ENCODE measurements around the gene TMEM108. TPM values are rescaled to one million over a fixed set of nuclear protein-coding genes. Genes with fewer than 3 reads are reported as not detected.

The TMEM108 gene
- total RNA-seq, 1 donor from 2014 or later: not detected

- no peaks in the 10 kb centered on the region for H3K27me3 Mint-ChIP-seq
- DNase-seq: no peak
- intact Hi-C loops (cut with micrococcal nuclease): no loop called here
- H3K4me1 Mint-ChIP-seq: peaks cover 3% of the 10 kb centered on the region
- H3K27ac Mint-ChIP-seq: no peak overlapping the region
- H3K9me3 Mint-ChIP-seq: no peaks in the 10 kb centered on the region
- H3K36me3 Mint-ChIP-seq (ENCODE audit: low read depth): no peaks in the 10 kb centered on the region
- no peak overlapping the region for H3K4me3 Mint-ChIP-seq
Observed at GRCh38 chr3:133278260-133279043, 240.3 kb downstream of the TMEM108 start.

GRCh38 chr3:133280586-133280985 lies 242.4 kb downstream of the TMEM108 start:
- Mint-ChIP-seq H3K27me3 (peaks cover 5% of the 10 kb centered on the region), H3K9me3 (no peaks in the 10 kb centered on the region)
- intact Hi-C loops (cut with micrococcal nuclease): no loop called here

GRCh38 chr3:133282236-133282635 lies 244.0 kb downstream of the TMEM108 start:
- intact Hi-C loops (cut with micrococcal nuclease): no loop called here
- Mint-ChIP-seq H3K4me1 (no peaks in the 10 kb centered on the region), H3K4me3 (no peak overlapping the region), H3K36me3 (ENCODE audit: low read depth) (no peaks in the 10 kb centered on the region), H3K9me3 (no peaks in the 10 kb centered on the region), H3K27ac (no peak overlapping the region), H3K27me3 (peaks cover 7% of the 10 kb centered on the region)
- DNase-seq: no peak

More at GRCh38 chr3:133280586-133280985, 242.4 kb downstream of the TMEM108 start:
- H3K4me3 Mint-ChIP-seq: no peak overlapping the region
- no peak for DNase-seq
- no peaks in the 10 kb centered on the region for H3K36me3 Mint-ChIP-seq (ENCODE audit: low read depth)
- H3K4me1 Mint-ChIP-seq: no peaks in the 10 kb centered on the region
- H3K27ac Mint-ChIP-seq: no peak overlapping the region

GRCh38 chr3:133283958-133284807 lies 246.0 kb downstream of the TMEM108 start:
- Mint-ChIP-seq H3K27ac (no peak overlapping the region), H3K9me3 (no peaks in the 10 kb centered on the region), H3K4me3 (no peak overlapping the region), H3K4me1 (no peaks in the 10 kb centered on the region), H3K36me3 (ENCODE audit: low read depth) (no peaks in the 10 kb centered on the region), H3K27me3 (peaks cover 9% of the 10 kb centered on the region)
- DNase-seq: no peak
- intact Hi-C loops (cut with micrococcal nuclease): no loop called here

GRCh38 chr3:133289322-133289721 lies 251.1 kb downstream of the TMEM108 start:
- no peak for DNase-seq
- peaks cover 12% of the 10 kb centered on the region for H3K27me3 Mint-ChIP-seq
- intact Hi-C loops (cut with micrococcal nuclease): no loop called here
- H3K4me1 Mint-ChIP-seq: no peaks in the 10 kb centered on the region
- H3K36me3 Mint-ChIP-seq (ENCODE audit: low read depth): no peaks in the 10 kb centered on the region
- no peaks in the 10 kb centered on the region for H3K9me3 Mint-ChIP-seq
- no peak overlapping the region for H3K27ac Mint-ChIP-seq
- no peak overlapping the region for H3K4me3 Mint-ChIP-seq

- Mint-ChIP-seq H3K4me3 (no peak overlapping the region), H3K27me3 (peaks cover 6% of the 10 kb centered on the region), H3K9me3 (no peaks in the 10 kb centered on the region), H3K36me3 (ENCODE audit: low read depth) (no peaks in the 10 kb centered on the region), H3K27ac (no peak overlapping the region), H3K4me1 (no peaks in the 10 kb centered on the region)
- intact Hi-C loops (cut with micrococcal nuclease): no loop called here
- DNase-seq: no peak
Observed at GRCh38 chr3:133292296-133292695, 254.1 kb downstream of the TMEM108 start.

GRCh38 chr3:133293397-133294110 lies 255.4 kb downstream of the TMEM108 start:
- Mint-ChIP-seq H3K36me3 (ENCODE audit: low read depth) (no peaks in the 10 kb centered on the region), H3K4me1 (no peaks in the 10 kb centered on the region), H3K27me3 (peaks cover 3% of the 10 kb centered on the region)

GRCh38 chr3:133294253-133294652 lies 256.1 kb downstream of the TMEM108 start:
- H3K27ac Mint-ChIP-seq: no peak overlapping the region
- DNase-seq: no peak
- no peaks in the 10 kb centered on the region for H3K9me3 Mint-ChIP-seq
- H3K36me3 Mint-ChIP-seq (ENCODE audit: low read depth): no peaks in the 10 kb centered on the region
- peaks cover 3% of the 10 kb centered on the region for H3K27me3 Mint-ChIP-seq
- H3K4me1 Mint-ChIP-seq: no peaks in the 10 kb centered on the region
- no peak overlapping the region for H3K4me3 Mint-ChIP-seq
- intact Hi-C loops (cut with micrococcal nuclease): no loop called here

More at GRCh38 chr3:133293397-133294110, 255.4 kb downstream of the TMEM108 start:
- intact Hi-C loops (cut with micrococcal nuclease): no loop called here
- no peak for DNase-seq
- no peaks in the 10 kb centered on the region for H3K9me3 Mint-ChIP-seq
- no peak overlapping the region for H3K27ac Mint-ChIP-seq
- no peak overlapping the region for H3K4me3 Mint-ChIP-seq

GRCh38 chr3:133295199-133295901 lies 257.2 kb downstream of the TMEM108 start:
- Mint-ChIP-seq H3K27me3 (no peaks in the 10 kb centered on the region), H3K4me3 (no peak overlapping the region), H3K4me1 (no peaks in the 10 kb centered on the region), H3K9me3 (no peaks in the 10 kb centered on the region), H3K36me3 (ENCODE audit: low read depth) (no peaks in the 10 kb centered on the region), H3K27ac (no peak overlapping the region)
- DNase-seq: no peak
- intact Hi-C loops (cut with micrococcal nuclease): no loop called here

- Mint-ChIP-seq H3K27me3 (no peaks in the 10 kb centered on the region), H3K4me1 (no peaks in the 10 kb centered on the region), H3K9me3 (no peaks in the 10 kb centered on the region), H3K36me3 (ENCODE audit: low read depth) (no peaks in the 10 kb centered on the region), H3K4me3 (no peak overlapping the region), H3K27ac (no peak overlapping the region)
- no peak for DNase-seq
- intact Hi-C loops (cut with micrococcal nuclease): no loop called here
Observed at GRCh38 chr3:133295944-133296917, 258.0 kb downstream of the TMEM108 start.

GRCh38 chr3:133296981-133297380 lies 258.8 kb downstream of the TMEM108 start:
- no peaks in the 10 kb centered on the region for H3K27me3 Mint-ChIP-seq
- no peak overlapping the region for H3K4me3 Mint-ChIP-seq
- H3K9me3 Mint-ChIP-seq: no peaks in the 10 kb centered on the region
- intact Hi-C loops (cut with micrococcal nuclease): no loop called here
- no peaks in the 10 kb centered on the region for H3K4me1 Mint-ChIP-seq
- no peak for DNase-seq
- no peak overlapping the region for H3K27ac Mint-ChIP-seq
- H3K36me3 Mint-ChIP-seq (ENCODE audit: low read depth): no peaks in the 10 kb centered on the region

- Mint-ChIP-seq H3K4me3 (no peak overlapping the region), H3K36me3 (ENCODE audit: low read depth) (no peaks in the 10 kb centered on the region), H3K27me3 (no peaks in the 10 kb centered on the region), H3K27ac (no peak overlapping the region), H3K4me1 (no peaks in the 10 kb centered on the region), H3K9me3 (no peaks in the 10 kb centered on the region)
- intact Hi-C loops (cut with micrococcal nuclease): no loop called here
- DNase-seq: no peak
Observed at GRCh38 chr3:133300102-133300501, 261.9 kb downstream of the TMEM108 start.
